Measurements from ENCODE around the gene CDC25A. TPM values are rescaled to one million over a fixed set of nuclear protein-coding genes. Genes with fewer than 3 reads are reported as not detected.

Gene CDC25A
- total and polyA plus RNA-seq, 9 of the 15 experiments (the other 6 are each of a cell fraction or from before 2014, with no cell fraction given), result 3.4 to 61.3 (median 51.8) TPM

GRCh38 chr3:48157202-48157840 lies 30.9 kb downstream of the CDC25A start (continued):
- TF ChIP-seq, protein P1, sequence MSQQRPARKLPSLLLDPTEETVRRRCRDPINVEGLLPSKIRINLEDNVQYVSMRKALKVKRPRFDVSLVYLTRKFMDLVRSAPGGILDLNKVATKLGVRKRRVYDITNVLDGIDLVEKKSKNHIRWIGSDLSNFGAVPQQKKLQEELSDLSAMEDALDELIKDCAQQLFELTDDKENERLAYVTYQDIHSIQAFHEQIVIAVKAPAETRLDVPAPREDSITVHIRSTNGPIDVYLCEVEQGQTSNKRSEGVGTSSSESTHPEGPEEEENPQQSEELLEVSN (IDR thresholded peaks at IDR 0.05; ENCODE audit: borderline replicate concordance in 1 of 2, extremely low read depth in 1 of 2, insufficient read depth in 1 of 2, insufficient read length in 1 of 2, low read depth in 1 of 2, low read length in 1 of 2, poor library complexity in 1 of 2, severe bottlenecking in 1 of 2), result no peak
- TF ChIP-seq FOXJ2 (tag; IDR thresholded peaks at IDR 0.05), result no peak
- peak; percentile 52; the same call in 1 of the 2 replicates for TF ChIP-seq JUND (IDR thresholded peaks at IDR 0.05; ENCODE audit: borderline replicate concordance, low read depth, low read length)
- peak; percentile 43; the same call in 1 of the 3 replicates for TF ChIP-seq JUND (tag; IDR thresholded peaks at IDR 0.05; ENCODE audit: borderline replicate concordance, low read depth, low read length)
- no peak for TF ChIP-seq MAFF (IDR thresholded peaks at IDR 0.05; ENCODE audit: low read length)
- no peak for TF ChIP-seq ELK1 (CRISPR knock-in tag; IDR thresholded peaks at IDR 0.05)
- TF ChIP-seq, protein P2, sequence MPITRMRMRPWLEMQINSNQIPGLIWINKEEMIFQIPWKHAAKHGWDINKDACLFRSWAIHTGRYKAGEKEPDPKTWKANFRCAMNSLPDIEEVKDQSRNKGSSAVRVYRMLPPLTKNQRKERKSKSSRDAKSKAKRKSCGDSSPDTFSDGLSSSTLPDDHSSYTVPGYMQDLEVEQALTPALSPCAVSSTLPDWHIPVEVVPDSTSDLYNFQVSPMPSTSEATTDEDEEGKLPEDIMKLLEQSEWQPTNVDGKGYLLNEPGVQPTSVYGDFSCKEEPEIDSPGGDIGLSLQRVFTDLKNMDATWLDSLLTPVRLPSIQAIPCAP (CRISPR knock-in tag; IDR thresholded peaks at IDR 0.05; ENCODE audit: borderline replicate concordance), result no peak
- peak; percentile 73 for TF ChIP-seq FOSL1 (tag; conservative IDR thresholded peaks at IDR 0.05)
